OCI-LY1 (cell line): ENCODE results near the gene G6PD.

Experiments used
- H2AFZ ChIP-seq: fragments of 200-600 bp; sonication (generic), shearing (Covaris generic); 2 replicates; pipeline ENCODE4 v1.6.0; 2014; ENCODE audit warnings: antibody characterized with exemption, mild to moderate bottlenecking, low read length
- H3F3A ChIP-seq: fragments of 200-600 bp; sonication (generic), shearing (Covaris generic); 2 replicates; pipeline ENCODE4 v1.6.0; 2014; ENCODE audit warnings: mild to moderate bottlenecking, antibody characterized with exemption, low read length, moderate library complexity; ENCODE audit not compliant: insufficient read depth
- H3K27ac ChIP-seq: fragments of 200-600 bp; sonication (generic); 2 replicates; pipeline ENCODE4 v1.5.1; 2014; ENCODE audit warnings: low read length, mixed run types, mild to moderate bottlenecking, low read depth; ENCODE audit not compliant: poor library complexity, severe bottlenecking
- H3K27me3 ChIP-seq: fragments of 200-600 bp; sonication (generic); 2 replicates; pipeline ENCODE4 v1.6.0; 2014; ENCODE audit warnings: antibody characterized with exemption, mild to moderate bottlenecking, low read length, moderate library complexity; ENCODE audit not compliant: insufficient read depth
- H3K36me3 ChIP-seq: fragments of 200-600 bp; sonication (generic); 2 replicates; pipeline ENCODE4 v1.6.1; 2014; ENCODE audit warnings: mild to moderate bottlenecking, antibody characterized with exemption, low read length, moderate library complexity, mixed read lengths; ENCODE audit not compliant: insufficient read depth
- H3K4me1 ChIP-seq: fragments of 200-600 bp; sonication (generic); 2 replicates; pipeline ENCODE4 v1.5.1; 2014; ENCODE audit warnings: mild to moderate bottlenecking, low read length, moderate library complexity; ENCODE audit not compliant: insufficient read depth, severe bottlenecking
- H3K4me2 ChIP-seq: fragments of 200-600 bp; sonication (generic), shearing (Covaris generic); 2 replicates; pipeline ENCODE4 v1.6.1; 2014; ENCODE audit warnings: low read length
- H3K4me3 ChIP-seq: fragments of 200-600 bp; sonication (generic); 2 replicates; pipeline ENCODE4 v1.5.1; 2014; ENCODE audit warnings: low read length, low read depth, mild to moderate bottlenecking, mixed read lengths; ENCODE audit not compliant: poor library complexity, severe bottlenecking
- H3K79me2 ChIP-seq: fragments of 200-600 bp; shearing (Covaris generic); 2 replicates; pipeline ENCODE4 v1.6.1; 2016; ENCODE audit warnings: mixed run types, low read length, mixed read lengths; ENCODE audit not compliant: insufficient read depth
- H3K9ac ChIP-seq: fragments of 200-600 bp; sonication (generic), shearing (Covaris generic); 2 replicates; pipeline ENCODE4 v1.6.1; 2014; ENCODE audit warnings: mild to moderate bottlenecking, low read length, mixed read lengths
- H3K9me2 ChIP-seq: fragments of 200-600 bp; sonication (generic), shearing (Covaris generic); 2 replicates; pipeline ENCODE4 v1.6.1; 2014; ENCODE audit warnings: low read depth, mild to moderate bottlenecking, low read length, mixed read lengths
- H3K9me3 ChIP-seq: fragments of 200-600 bp; shearing (Covaris generic); 2 replicates; pipeline ENCODE4 v1.6.1; 2014; ENCODE audit warnings: low read length, mixed read lengths
- H4K20me1 ChIP-seq: fragments of 200-600 bp; sonication (generic), shearing (Covaris generic); 2 replicates; pipeline ENCODE4 v1.6.0; 2016; ENCODE audit warnings: mild to moderate bottlenecking, low read length; ENCODE audit not compliant: insufficient read depth
- CTCF ChIP-seq: fragments of 200-600 bp; sonication (generic), shearing (Covaris generic); IDR thresholded peaks from 2 replicates; pipeline ENCODE4 v1.5.1; 2017; ENCODE audit warnings: mild to moderate bottlenecking, antibody characterized with exemption, low read length, moderate library complexity, mixed read lengths
- EZH2 ChIP-seq: fragments of 200-600 bp; sonication (generic), shearing (Covaris generic); IDR thresholded peaks from 2 replicates; pipeline ENCODE4 v1.8.0; 2017; ENCODE audit warnings: borderline replicate concordance, mixed run types, mild to moderate bottlenecking, antibody characterized with exemption, low read length, moderate library complexity, mixed read lengths

Gene G6PD

GRCh38 chrX:154511761-154512160, 34.9 kb downstream of the G6PD start:
- Histone ChIP-seq H3K27me3 (no peaks in the 10 kb centered on the region), H3K4me1 (peaks cover 10% of the 10 kb centered on the region), H3K4me3 (no peak overlapping the region), H3K9ac (no peak overlapping the region), H3K27ac (no peak overlapping the region), H3K9me2 (no peaks in the 10 kb centered on the region), H3K79me2 (no peaks in the 10 kb centered on the region), H3K36me3 (peaks cover 15% of the 10 kb centered on the region), H3K4me2 (no peak overlapping the region), H4K20me1 (no peaks in the 10 kb centered on the region), H3K9me3 (no peaks in the 10 kb centered on the region), H3F3A (no peaks in the 10 kb centered on the region), H2AFZ (no peak overlapping the region)
- TF ChIP-seq CTCF, result no peak
- TF ChIP-seq EZH2, result no peak

GRCh38 chrX:154509455-154509854, 37.2 kb downstream of the G6PD start:
- Histone ChIP-seq H3F3A (no peaks in the 10 kb centered on the region), H3K79me2 (no peaks in the 10 kb centered on the region), H3K4me1 (no peaks in the 10 kb centered on the region), H3K4me3 (no peak overlapping the region), H3K4me2 (no peak overlapping the region), H3K9me2 (no peaks in the 10 kb centered on the region), H3K27me3 (no peaks in the 10 kb centered on the region), H3K27ac (no peak overlapping the region), H3K9me3 (no peaks in the 10 kb centered on the region), H2AFZ (no peak overlapping the region), H3K36me3 (peaks cover 20% of the 10 kb centered on the region), H3K9ac (no peak overlapping the region), H4K20me1 (no peaks in the 10 kb centered on the region)
- TF ChIP-seq EZH2 (no peak), CTCF (no peak)

GRCh38 chrX:154508384-154508745, 38.3 kb downstream of the G6PD start:
- H3K9me2 ChIP-seq, result no peaks in the 10 kb centered on the region
- no peak overlapping the region for H3K27ac ChIP-seq
- no peak overlapping the region for H2AFZ ChIP-seq
- H3K4me2 ChIP-seq, result no peak overlapping the region
- no peak overlapping the region for H3K4me3 ChIP-seq
- TF ChIP-seq EZH2, result no peak
- TF ChIP-seq CTCF, result no peak
- H3K36me3 ChIP-seq, result peaks cover 20% of the 10 kb centered on the region
- no peaks in the 10 kb centered on the region for H3K4me1 ChIP-seq
- no peak overlapping the region for H3K9ac ChIP-seq
- no peaks in the 10 kb centered on the region for H3K79me2 ChIP-seq
- no peaks in the 10 kb centered on the region for H3F3A ChIP-seq
- no peaks in the 10 kb centered on the region for H3K9me3 ChIP-seq
- H3K27me3 ChIP-seq, result no peaks in the 10 kb centered on the region
- H4K20me1 ChIP-seq, result no peaks in the 10 kb centered on the region
